ENCODE data around the gene ZNF502.

DNA sequence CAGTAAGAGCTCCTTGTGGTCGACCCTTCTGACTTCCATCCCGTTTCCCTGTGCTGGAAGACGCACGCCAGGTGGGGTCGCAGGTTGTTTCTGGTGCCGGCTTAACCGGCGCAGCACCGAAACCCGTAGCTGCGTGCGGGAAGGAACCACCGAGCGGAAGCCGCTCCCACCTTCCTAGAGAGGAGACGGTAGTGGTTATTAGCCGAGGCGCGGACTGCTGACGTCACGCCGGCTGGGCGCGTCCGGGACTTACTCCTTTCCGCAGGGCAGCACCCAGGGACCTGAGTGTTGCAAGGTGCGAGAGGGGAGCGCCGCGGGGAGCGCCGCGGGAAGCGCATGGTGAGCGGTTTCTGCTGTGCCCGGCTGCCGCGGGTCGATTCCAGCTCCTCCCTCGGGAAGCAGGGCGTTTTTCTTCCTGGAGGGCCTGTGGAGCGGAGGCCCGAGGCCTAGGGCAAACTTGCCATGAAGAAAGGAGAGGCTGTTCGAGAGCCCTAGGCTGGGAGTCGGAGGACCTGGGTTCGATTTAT, 17.0 kb downstream of the ZNF502 start, which contains the start of gene ZNF501:
- TF ChIP-seq, protein P1, sequence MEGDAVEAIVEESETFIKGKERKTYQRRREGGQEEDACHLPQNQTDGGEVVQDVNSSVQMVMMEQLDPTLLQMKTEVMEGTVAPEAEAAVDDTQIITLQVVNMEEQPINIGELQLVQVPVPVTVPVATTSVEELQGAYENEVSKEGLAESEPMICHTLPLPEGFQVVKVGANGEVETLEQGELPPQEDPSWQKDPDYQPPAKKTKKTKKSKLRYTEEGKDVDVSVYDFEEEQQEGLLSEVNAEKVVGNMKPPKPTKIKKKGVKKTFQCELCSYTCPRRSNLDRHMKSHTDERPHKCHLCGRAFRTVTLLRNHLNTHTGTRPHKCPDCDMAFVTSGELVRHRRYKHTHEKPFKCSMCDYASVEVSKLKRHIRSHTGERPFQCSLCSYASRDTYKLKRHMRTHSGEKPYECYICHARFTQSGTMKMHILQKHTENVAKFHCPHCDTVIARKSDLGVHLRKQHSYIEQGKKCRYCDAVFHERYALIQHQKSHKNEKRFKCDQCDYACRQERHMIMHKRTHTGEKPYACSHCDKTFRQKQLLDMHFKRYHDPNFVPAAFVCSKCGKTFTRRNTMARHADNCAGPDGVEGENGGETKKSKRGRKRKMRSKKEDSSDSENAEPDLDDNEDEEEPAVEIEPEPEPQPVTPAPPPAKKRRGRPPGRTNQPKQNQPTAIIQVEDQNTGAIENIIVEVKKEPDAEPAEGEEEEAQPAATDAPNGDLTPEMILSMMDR (conservative IDR thresholded peaks at IDR 0.05; ENCODE audit: low read length), result no peak
- TF ChIP-seq EZH2phosphoT487 (IDR thresholded peaks at IDR 0.05; ENCODE audit: borderline replicate concordance, low read depth, low read length), result no peak

Measured in OCI-LY7 (cell line).